Gastroesophageal sphincter (tissue), 3 donors: ENCODE data around the gene HDGFL2.

Experiments used
- EP300 ChIP-seq: sonication (generic); formaldehyde crosslinking; IDR thresholded peaks from one replicate; pipeline ENCODE4 v1.6.1; 2017; ENCODE audit warnings: antibody characterized with exemption, mild to moderate bottlenecking
- POLR2A ChIP-seq, 2 donors: fragments of 450-650 bp; IDR thresholded peaks; one replicate each; pipeline ENCODE4 v1.6.1; 2017; ENCODE audit warnings: antibody characterized with exemption in 2 of 2, mild to moderate bottlenecking in 2 of 2, moderate library complexity in 1 of 2
- POLR2AphosphoS5 ChIP-seq: sonication (generic); formaldehyde crosslinking; IDR thresholded peaks from one replicate; pipeline ENCODE4 v1.6.1; 2017; ENCODE audit warnings: antibody characterized with exemption
- TF ChIP-seq, protein P1 (sequence below), 4 experiments: fragments of 200-600 bp in 2 of 4; fragments of 450-650 bp in 2 of 4; sonication (generic) in 1 of 4; IDR thresholded peaks; one replicate each; pipeline ENCODE4 v1.5.1; 2017 to 2019; ENCODE audit warnings: antibody characterized with exemption in 4 of 4, mild to moderate bottlenecking in 2 of 4, moderate library complexity in 2 of 4

DNA sequence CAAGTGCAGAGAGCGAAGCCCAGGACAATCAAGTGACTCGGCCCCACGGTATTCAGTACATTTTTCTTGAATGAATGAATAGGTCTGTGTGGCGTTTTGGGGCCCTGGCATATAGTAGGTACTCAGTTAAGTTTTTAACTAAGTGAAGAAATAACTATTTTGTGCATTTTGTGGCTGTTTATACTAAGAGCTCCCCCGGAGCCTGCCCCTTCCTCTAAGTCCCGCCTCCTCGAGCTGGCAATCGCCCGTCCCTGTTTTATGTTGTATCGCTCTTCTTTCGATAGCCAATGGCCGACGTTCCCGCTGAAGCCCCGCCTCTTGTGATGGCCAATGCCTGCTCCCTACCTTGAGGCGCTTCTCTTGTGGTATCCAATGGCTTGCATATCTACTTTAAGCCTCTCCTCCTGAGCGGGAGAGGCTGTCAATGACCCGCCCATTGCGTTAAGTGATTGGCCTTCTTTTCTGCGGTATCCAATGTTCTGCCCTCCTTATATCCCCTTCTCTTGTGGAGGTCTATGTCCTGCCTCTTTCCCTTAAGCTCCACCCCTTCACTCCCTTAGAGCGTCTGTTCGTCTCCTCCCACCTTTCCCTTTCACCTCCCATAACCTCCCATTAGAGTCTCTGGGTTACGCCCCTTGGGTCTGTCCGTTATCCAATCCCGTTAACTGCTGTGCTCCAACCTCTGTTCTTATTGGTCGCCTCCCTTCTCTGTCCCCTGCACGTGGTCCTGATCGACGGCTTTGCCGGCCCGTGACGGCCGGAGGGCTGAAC is 509 bp upstream of the HDGFL2 start:
- TF ChIP-seq, protein P1, sequence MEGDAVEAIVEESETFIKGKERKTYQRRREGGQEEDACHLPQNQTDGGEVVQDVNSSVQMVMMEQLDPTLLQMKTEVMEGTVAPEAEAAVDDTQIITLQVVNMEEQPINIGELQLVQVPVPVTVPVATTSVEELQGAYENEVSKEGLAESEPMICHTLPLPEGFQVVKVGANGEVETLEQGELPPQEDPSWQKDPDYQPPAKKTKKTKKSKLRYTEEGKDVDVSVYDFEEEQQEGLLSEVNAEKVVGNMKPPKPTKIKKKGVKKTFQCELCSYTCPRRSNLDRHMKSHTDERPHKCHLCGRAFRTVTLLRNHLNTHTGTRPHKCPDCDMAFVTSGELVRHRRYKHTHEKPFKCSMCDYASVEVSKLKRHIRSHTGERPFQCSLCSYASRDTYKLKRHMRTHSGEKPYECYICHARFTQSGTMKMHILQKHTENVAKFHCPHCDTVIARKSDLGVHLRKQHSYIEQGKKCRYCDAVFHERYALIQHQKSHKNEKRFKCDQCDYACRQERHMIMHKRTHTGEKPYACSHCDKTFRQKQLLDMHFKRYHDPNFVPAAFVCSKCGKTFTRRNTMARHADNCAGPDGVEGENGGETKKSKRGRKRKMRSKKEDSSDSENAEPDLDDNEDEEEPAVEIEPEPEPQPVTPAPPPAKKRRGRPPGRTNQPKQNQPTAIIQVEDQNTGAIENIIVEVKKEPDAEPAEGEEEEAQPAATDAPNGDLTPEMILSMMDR (IDR thresholded peaks at IDR 0.05): no peak
- peak; percentile 67 for TF ChIP-seq POLR2AphosphoS5
- TF ChIP-seq POLR2A (IDR thresholded peaks at IDR 0.05): peak in 1 of 2 donors; percentile 48
- no peak for TF ChIP-seq EP300
